ENCODE data around the gene PIKFYVE. TPM values are rescaled to one million over a fixed set of nuclear protein-coding genes. Genes with fewer than 3 reads are reported as not detected.

The PIKFYVE gene
- total RNA-seq, 4 donors from 2014 or later = 10.5 to 25.7 (median 12.5) TPM

GRCh38 chr2:208366215-208367127 lies 100.4 kb downstream of the PIKFYVE start:
- DNase-seq = no peak
- H3K27ac ChIP-seq = no peak overlapping the region
- intact Hi-C loops (cut with DNase I) = no loop called here
- no peak overlapping the region for H3K4me3 ChIP-seq
- 74 to 76% methylated on average over 4 of the region's 4 CpGs for WGBS, 2 donors
- H3K36me3 ChIP-seq = no peaks in the 10 kb centered on the region
- H3K4me1 ChIP-seq = no peaks in the 10 kb centered on the region
- no peaks in the 10 kb centered on the region for H3K27me3 ChIP-seq
- no peak for TF ChIP-seq POLR2A (IDR thresholded peaks at IDR 0.05)
- TF ChIP-seq, protein P1, sequence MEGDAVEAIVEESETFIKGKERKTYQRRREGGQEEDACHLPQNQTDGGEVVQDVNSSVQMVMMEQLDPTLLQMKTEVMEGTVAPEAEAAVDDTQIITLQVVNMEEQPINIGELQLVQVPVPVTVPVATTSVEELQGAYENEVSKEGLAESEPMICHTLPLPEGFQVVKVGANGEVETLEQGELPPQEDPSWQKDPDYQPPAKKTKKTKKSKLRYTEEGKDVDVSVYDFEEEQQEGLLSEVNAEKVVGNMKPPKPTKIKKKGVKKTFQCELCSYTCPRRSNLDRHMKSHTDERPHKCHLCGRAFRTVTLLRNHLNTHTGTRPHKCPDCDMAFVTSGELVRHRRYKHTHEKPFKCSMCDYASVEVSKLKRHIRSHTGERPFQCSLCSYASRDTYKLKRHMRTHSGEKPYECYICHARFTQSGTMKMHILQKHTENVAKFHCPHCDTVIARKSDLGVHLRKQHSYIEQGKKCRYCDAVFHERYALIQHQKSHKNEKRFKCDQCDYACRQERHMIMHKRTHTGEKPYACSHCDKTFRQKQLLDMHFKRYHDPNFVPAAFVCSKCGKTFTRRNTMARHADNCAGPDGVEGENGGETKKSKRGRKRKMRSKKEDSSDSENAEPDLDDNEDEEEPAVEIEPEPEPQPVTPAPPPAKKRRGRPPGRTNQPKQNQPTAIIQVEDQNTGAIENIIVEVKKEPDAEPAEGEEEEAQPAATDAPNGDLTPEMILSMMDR (IDR thresholded peaks at IDR 0.05) = no peak
- H3K9me3 ChIP-seq = peaks cover 0 to 4% (median 0%) of the 10 kb centered on the region in 3 donors

GRCh38 chr2:208369091-208369490 lies 103.0 kb downstream of the PIKFYVE start:
- Histone ChIP-seq H3K4me3 (no peak overlapping the region), H3K9me3 (peaks cover 0 to 4% (median 0%) of the 10 kb centered on the region in 3 donors), H3K36me3 (no peaks in the 10 kb centered on the region), H3K4me1 (no peaks in the 10 kb centered on the region), H3K27me3 (no peaks in the 10 kb centered on the region), H3K27ac (no peak overlapping the region)
- TF ChIP-seq, protein P1 (IDR thresholded peaks at IDR 0.05) = no peak
- no peak for TF ChIP-seq POLR2A (IDR thresholded peaks at IDR 0.05)
- no peak for DNase-seq
- intact Hi-C loops (cut with DNase I) = no loop called here
- 71 to 87% methylated on average over 2 of the region's 2 CpGs for WGBS, 2 donors

GRCh38 chr2:208370881-208371633 lies 105.0 kb downstream of the PIKFYVE start:
- WGBS, 2 donors = 76 to 80% methylated on average over 8 of the region's 8 CpGs
- no peaks in the 10 kb centered on the region for H3K36me3 ChIP-seq
- no peak for TF ChIP-seq POLR2A (IDR thresholded peaks at IDR 0.05)
- TF ChIP-seq, protein P1 (IDR thresholded peaks at IDR 0.05) = no peak
- no peaks in the 10 kb centered on the region for H3K4me1 ChIP-seq
- no peak overlapping the region for H3K4me3 ChIP-seq
- H3K27me3 ChIP-seq = peaks cover 0 to 6% (median 0%) of the 10 kb centered on the region in 4 donors
- intact Hi-C loops (cut with DNase I) = no loop called here
- no peaks in the 10 kb centered on the region for H3K9me3 ChIP-seq
- DNase-seq = no peak
- no peak overlapping the region for H3K27ac ChIP-seq

DNA sequence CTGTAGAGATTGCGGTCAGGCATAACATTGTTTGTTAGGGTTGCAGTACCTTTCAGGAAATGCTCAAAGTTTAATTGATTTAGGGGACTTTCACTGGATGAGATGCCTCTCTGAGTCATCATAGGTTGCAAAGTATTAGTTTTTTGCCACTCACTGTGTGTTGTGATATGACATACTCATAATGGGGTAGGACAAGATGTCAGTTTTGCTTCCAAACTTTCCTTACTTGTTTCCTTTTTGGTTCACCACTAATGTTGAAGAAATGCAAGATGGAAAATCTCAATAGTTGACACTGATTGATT lies 105.5 kb downstream of the PIKFYVE start:
- no peaks in the 10 kb centered on the region for H3K9me3 ChIP-seq
- DNase-seq = no peak
- peaks cover 0 to 6% (median 0%) of the 10 kb centered on the region in 4 donors for H3K27me3 ChIP-seq
- H3K27ac ChIP-seq = no peak overlapping the region
- H3K4me1 ChIP-seq = no peaks in the 10 kb centered on the region
- no peak overlapping the region for H3K4me3 ChIP-seq
- intact Hi-C loops (cut with DNase I) = no loop called here
- no peaks in the 10 kb centered on the region for H3K36me3 ChIP-seq
- TF ChIP-seq POLR2A (IDR thresholded peaks at IDR 0.05) = no peak
- TF ChIP-seq, protein P1 (IDR thresholded peaks at IDR 0.05) = no peak
- WGBS, 2 donors = 52 to 90% methylated on average over 1 of the region's 1 CpG
